HepG2 (cell line): ENCODE data around the gene CDK15. TPM values are rescaled to one million over a fixed set of nuclear protein-coding genes. Genes with fewer than 3 reads are reported as not detected.

Source experiments
- HNF1B ChIP-seq: sonication (generic); formaldehyde crosslinking; IDR thresholded peaks from 2 replicates; pipeline ENCODE4 v1.5.1; 2020; ENCODE audit warnings: mild to moderate bottlenecking, moderate library complexity, missing genetic modification reagents
- IKZF4 ChIP-seq: sonication (generic); formaldehyde crosslinking; IDR thresholded peaks from 2 replicates; pipeline ENCODE4 v1.5.1; 2020; ENCODE audit warnings: borderline replicate concordance, mild to moderate bottlenecking, low read depth, missing genetic modification reagents; ENCODE audit errors: not compliant biosample characterization
- MATR3 ChIP-seq: sonication (generic); formaldehyde crosslinking; IDR thresholded peaks from 2 replicates; pipeline ENCODE4 v1.4.0; 2020; ENCODE audit warnings: missing genetic modification reagents
- MXD1 ChIP-seq: sonication (generic); formaldehyde crosslinking; IDR thresholded peaks from 2 replicates; pipeline ENCODE4 v1.4.0; 2020; ENCODE audit warnings: mild to moderate bottlenecking, missing genetic modification reagents
- NFKB2 ChIP-seq: sonication (generic); formaldehyde crosslinking; IDR thresholded peaks from 2 replicates; pipeline ENCODE4 v1.4.0; 2020; ENCODE audit warnings: missing genetic modification reagents, borderline replicate concordance
- POLR2A ChIP-seq, 2 experiments: IDR thresholded peaks; 2 replicates each; pipeline ENCODE4 v1.6.1; 2011; ENCODE audit warnings: low read depth in 2 of 2, low read length in 2 of 2, mild to moderate bottlenecking in 1 of 2, moderate library complexity in 1 of 2; ENCODE audit not compliant: insufficient read depth in 1 of 2
- SIN3B ChIP-seq: fragments of 150-350 bp; IDR thresholded peaks from 2 replicates; pipeline ENCODE4 v1.6.1; 2014; ENCODE audit warnings: low read length
- SRF ChIP-seq: IDR thresholded peaks from 2 replicates; pipeline ENCODE4 v1.6.1; 2011; ENCODE audit warnings: mild to moderate bottlenecking, low read depth, low read length, moderate library complexity
- THAP7 ChIP-seq: sonication (generic); formaldehyde crosslinking; IDR thresholded peaks from 2 replicates; pipeline ENCODE4 v1.8.1; 2023; ENCODE audit warnings: mild to moderate bottlenecking, missing genetic modification reagents
- ZFP62 ChIP-seq: sonication (generic); formaldehyde crosslinking; IDR thresholded peaks from 2 replicates; pipeline ENCODE4 v1.4.0; 2020; ENCODE audit warnings: missing genetic modification reagents
- ZKSCAN8 ChIP-seq: IDR thresholded peaks from 2 replicates; pipeline ENCODE4 v1.6.1; 2016; ENCODE audit warnings: borderline replicate concordance, missing genetic modification reagents, missing compliant biosample characterization
- ZNF333 ChIP-seq: sonication (generic); formaldehyde crosslinking; IDR thresholded peaks from 2 replicates; pipeline ENCODE4 v1.4.0; 2020; ENCODE audit warnings: mild to moderate bottlenecking, missing genetic modification reagents, borderline replicate concordance
- ZNF547 ChIP-seq: sonication (generic); formaldehyde crosslinking; IDR thresholded peaks from 2 replicates; pipeline ENCODE4 v1.5.1; 2020; ENCODE audit warnings: mild to moderate bottlenecking, missing genetic modification reagents
- polyA plus RNA-seq, 8 experiments: library from polyadenylated mRNA; depleted of rRNA in 3 of 8; stranded (reverse) in 7 of 8; unstranded in 1 of 8; fragments of >200 nt; fragmentation: Illumina TruSeq in 4 of 8; extraction: Trizol in 4 of 8; gene quantifications; 2 replicates each; pipeline versions ENCODE4 v1.2.1 to v1.2.3, GENCODE V29; 2011 to 2016; ENCODE audit warnings: low read depth in 4 of 8, missing spikeins in 1 of 8, mixed read lengths in 1 of 8; ENCODE audit not compliant: insufficient read depth in 1 of 8
- total RNA-seq, 5 experiments: library from RNA; depleted of rRNA; stranded (reverse); fragments of >200 nt; fragmentation: Illumina TruSeq; extraction: Trizol; gene quantifications; 2 replicates each; pipeline ENCODE4 v1.2.3, GENCODE V29; 2016; ENCODE audit warnings: low read depth in 1 of 5
- TF ChIP-seq, protein P1 (sequence below): sonication (generic); formaldehyde crosslinking; IDR thresholded peaks from 2 replicates; pipeline ENCODE4 v1.4.0; 2020; ENCODE audit warnings: missing genetic modification reagents
- TF ChIP-seq, protein P2 (sequence below): sonication (generic); formaldehyde crosslinking; IDR thresholded peaks from 2 replicates; pipeline ENCODE4 v1.5.0; 2020; ENCODE audit warnings: mild to moderate bottlenecking, missing genetic modification reagents, borderline replicate concordance

The CDK15 gene
- total and polyA plus RNA-seq, 2 of the 13 experiments (the other 11 are each of a cell fraction or from before 2014, with no cell fraction given) = not detected

- TF ChIP-seq, protein P1, sequence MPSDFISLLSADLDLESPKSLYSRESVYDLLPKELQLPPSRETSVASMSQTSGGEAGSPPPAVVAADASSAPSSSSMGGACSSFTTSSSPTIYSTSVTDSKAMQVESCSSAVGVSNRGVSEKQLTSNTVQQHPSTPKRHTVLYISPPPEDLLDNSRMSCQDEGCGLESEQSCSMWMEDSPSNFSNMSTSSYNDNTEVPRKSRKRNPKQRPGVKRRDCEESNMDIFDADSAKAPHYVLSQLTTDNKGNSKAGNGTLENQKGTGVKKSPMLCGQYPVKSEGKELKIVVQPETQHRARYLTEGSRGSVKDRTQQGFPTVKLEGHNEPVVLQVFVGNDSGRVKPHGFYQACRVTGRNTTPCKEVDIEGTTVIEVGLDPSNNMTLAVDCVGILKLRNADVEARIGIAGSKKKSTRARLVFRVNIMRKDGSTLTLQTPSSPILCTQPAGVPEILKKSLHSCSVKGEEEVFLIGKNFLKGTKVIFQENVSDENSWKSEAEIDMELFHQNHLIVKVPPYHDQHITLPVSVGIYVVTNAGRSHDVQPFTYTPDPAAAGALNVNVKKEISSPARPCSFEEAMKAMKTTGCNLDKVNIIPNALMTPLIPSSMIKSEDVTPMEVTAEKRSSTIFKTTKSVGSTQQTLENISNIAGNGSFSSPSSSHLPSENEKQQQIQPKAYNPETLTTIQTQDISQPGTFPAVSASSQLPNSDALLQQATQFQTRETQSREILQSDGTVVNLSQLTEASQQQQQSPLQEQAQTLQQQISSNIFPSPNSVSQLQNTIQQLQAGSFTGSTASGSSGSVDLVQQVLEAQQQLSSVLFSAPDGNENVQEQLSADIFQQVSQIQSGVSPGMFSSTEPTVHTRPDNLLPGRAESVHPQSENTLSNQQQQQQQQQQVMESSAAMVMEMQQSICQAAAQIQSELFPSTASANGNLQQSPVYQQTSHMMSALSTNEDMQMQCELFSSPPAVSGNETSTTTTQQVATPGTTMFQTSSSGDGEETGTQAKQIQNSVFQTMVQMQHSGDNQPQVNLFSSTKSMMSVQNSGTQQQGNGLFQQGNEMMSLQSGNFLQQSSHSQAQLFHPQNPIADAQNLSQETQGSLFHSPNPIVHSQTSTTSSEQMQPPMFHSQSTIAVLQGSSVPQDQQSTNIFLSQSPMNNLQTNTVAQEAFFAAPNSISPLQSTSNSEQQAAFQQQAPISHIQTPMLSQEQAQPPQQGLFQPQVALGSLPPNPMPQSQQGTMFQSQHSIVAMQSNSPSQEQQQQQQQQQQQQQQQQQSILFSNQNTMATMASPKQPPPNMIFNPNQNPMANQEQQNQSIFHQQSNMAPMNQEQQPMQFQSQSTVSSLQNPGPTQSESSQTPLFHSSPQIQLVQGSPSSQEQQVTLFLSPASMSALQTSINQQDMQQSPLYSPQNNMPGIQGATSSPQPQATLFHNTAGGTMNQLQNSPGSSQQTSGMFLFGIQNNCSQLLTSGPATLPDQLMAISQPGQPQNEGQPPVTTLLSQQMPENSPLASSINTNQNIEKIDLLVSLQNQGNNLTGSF (CRISPR knock-in tag) = no peak; the same call in 1 of the 2 replicates
- TF ChIP-seq THAP7 (CRISPR knock-in tag) (no peak), MATR3 (CRISPR knock-in tag) (no peak), SRF (peak; percentile 60; the same call in 1 of the 2 replicates), HNF1B (CRISPR knock-in tag) (peak; percentile 72), IKZF4 (CRISPR knock-in tag) (peak; percentile 79), NFKB2 (CRISPR knock-in tag) (peak; percentile 93; the same call in 1 of the 2 replicates), ZNF333 (CRISPR knock-in tag) (no peak), ZFP62 (CRISPR knock-in tag) (no peak), SIN3B (peak; percentile 69), ZNF547 (CRISPR knock-in tag) (peak; percentile 83), POLR2A (IDR thresholded peaks at IDR 0.05; ENCODE audit: insufficient read depth in 1 of 2, low read depth in 2 of 2, low read length in 2 of 2) (peak; percentile 83 to 93), MXD1 (CRISPR knock-in tag) (peak; percentile 84; the same call in 1 of the 2 replicates), ZKSCAN8 (CRISPR knock-in tag) (peak; percentile 81; the same call in 1 of the 2 replicates)
- TF ChIP-seq, protein P2, sequence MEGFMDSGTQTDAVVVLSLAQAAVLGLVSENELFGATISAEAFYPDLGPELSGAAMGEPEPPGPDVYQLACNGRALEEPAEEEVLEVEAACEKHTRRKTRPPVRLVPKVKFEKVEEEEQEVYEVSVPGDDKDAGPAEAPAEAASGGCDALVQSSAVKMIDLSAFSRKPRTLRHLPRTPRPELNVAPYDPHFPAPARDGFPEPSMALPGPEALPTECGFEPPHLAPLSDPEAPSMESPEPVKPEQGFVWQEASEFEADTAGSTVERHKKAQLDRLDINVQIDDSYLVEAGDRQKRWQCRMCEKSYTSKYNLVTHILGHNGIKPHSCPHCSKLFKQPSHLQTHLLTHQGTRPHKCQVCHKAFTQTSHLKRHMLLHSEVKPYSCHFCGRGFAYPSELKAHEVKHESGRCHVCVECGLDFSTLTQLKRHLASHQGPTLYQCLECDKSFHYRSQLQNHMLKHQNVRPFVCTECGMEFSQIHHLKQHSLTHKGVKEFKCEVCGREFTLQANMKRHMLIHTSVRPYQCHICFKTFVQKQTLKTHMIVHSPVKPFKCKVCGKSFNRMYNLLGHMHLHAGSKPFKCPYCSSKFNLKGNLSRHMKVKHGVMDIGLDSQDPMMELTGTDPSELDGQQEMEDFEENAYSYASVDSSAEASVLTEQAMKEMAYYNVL (CRISPR knock-in tag) = peak; percentile 67; the same call in 1 of the 2 replicates
Measured at GRCh38 chr2:201780674-201781493, 25.5 kb upstream of the CDK15 start, which contains the start of gene ALS2 (continued).
